Measurements from ENCODE around the gene CPA1.

Gene CPA1

DNA sequence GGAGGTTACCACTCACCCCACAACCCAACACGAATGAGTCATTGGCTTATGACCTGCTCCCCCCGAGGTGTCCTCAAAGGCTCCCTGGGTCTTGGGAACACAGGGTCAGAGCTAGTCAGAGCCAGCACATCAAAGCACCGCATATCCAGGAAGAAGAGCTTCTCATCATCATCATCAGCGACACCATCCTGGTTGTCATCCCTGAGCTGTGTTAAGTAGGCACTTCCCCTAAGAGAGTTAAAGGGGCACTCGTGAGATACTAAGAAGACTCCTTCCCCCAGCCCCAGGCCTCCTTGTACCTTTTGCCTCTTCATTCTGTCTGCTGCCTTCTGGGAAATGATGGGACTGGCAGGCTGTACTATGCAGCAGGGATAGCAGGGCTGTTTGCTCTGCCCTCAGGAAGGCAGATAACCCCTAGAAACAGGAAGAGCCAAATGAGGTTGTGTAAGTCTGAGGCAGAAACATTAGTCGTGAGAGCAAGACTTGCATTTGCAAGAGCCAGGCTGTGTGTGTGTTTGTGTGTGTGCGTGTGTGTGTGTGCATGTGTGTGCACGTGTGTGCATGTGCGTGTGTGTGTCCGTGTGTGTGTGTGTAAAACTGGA, 11.1 kb upstream of the CPA1 start:
- Histone ChIP-seq H3K4me1 (ENCODE audit: control insufficient read depth, insufficient read depth, low read length) (peaks cover 24% of the 10 kb centered on the region), H3K36me3 (ENCODE audit: control insufficient read depth in 2 of 2, insufficient read depth in 1 of 2, low read length in 2 of 2) (no peaks in the 10 kb centered on the region), H3K4me3 (ENCODE audit: low read depth, low read length) (no peak overlapping the region), H3K9me3 (ENCODE audit: control insufficient read depth, insufficient read depth, low read depth, low read length) (no peaks in the 10 kb centered on the region), H3K27ac (ENCODE audit: extremely low read depth, low read depth, low read length) (peak overlapping the region; percentile 17; the same call in 1 of the 2 replicates)
- CTCF ChIA-PET, result no interaction called here
- TF ChIP-seq KLF16 (tag by site-specific recombination; IDR thresholded peaks at IDR 0.05) (no peak), ZNF221 (tag by site-specific recombination; IDR thresholded peaks at IDR 0.05; ENCODE audit: borderline replicate concordance) (no peak), ZBTB17 (tag by site-specific recombination; IDR thresholded peaks at IDR 0.05) (peak; percentile 35; the same call in 1 of the 2 replicates), EGR2 (tag by site-specific recombination; IDR thresholded peaks at IDR 0.05; ENCODE audit: low read depth) (no peak), ZNF501 (tag by site-specific recombination; IDR thresholded peaks at IDR 0.05) (no peak), ZNF140 (tag by site-specific recombination; IDR thresholded peaks at IDR 0.05) (no peak), SETDB1 (IDR thresholded peaks at IDR 0.05; ENCODE audit: insufficient read length, low read length) (no peak), ZBTB48 (tag by site-specific recombination; IDR thresholded peaks at IDR 0.05) (peak; percentile 84), SP7 (tag by site-specific recombination; IDR thresholded peaks at IDR 0.05) (no peak), ZNF211 (tag by site-specific recombination; IDR thresholded peaks at IDR 0.05; ENCODE audit: low read depth) (no peak), ZNF426 (tag by site-specific recombination; IDR thresholded peaks at IDR 0.05) (no peak), ZNF707 (tag by site-specific recombination; IDR thresholded peaks at IDR 0.05) (no peak)
- TF ChIP-seq, protein P1, sequence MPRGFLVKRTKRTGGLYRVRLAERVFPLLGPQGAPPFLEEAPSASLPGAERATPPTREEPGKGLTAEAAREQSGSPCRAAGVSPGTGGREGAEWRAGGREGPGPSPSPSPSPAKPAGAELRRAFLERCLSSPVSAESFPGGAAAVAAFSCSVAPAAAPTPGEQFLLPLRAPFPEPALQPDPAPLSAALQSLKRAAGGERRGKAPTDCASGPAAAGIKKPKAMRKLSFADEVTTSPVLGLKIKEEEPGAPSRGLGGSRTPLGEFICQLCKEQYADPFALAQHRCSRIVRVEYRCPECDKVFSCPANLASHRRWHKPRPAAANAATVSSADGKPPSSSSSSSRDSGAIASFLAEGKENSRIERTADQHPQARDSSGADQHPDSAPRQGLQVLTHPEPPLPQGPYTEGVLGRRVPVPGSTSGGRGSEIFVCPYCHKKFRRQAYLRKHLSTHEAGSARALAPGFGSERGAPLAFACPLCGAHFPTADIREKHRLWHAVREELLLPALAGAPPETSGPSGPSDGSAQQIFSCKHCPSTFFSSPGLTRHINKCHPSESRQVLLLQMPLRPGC (tag by site-specific recombination; IDR thresholded peaks at IDR 0.05), result no peak
- TF ChIP-seq, protein P2, sequence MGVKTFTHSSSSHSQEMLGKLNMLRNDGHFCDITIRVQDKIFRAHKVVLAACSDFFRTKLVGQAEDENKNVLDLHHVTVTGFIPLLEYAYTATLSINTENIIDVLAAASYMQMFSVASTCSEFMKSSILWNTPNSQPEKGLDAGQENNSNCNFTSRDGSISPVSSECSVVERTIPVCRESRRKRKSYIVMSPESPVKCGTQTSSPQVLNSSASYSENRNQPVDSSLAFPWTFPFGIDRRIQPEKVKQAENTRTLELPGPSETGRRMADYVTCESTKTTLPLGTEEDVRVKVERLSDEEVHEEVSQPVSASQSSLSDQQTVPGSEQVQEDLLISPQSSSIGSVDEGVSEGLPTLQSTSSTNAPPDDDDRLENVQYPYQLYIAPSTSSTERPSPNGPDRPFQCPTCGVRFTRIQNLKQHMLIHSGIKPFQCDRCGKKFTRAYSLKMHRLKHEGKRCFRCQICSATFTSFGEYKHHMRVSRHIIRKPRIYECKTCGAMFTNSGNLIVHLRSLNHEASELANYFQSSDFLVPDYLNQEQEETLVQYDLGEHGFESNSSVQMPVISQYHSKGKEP (tag by site-specific recombination; IDR thresholded peaks at IDR 0.05), result no peak
- TF ChIP-seq, protein P3, sequence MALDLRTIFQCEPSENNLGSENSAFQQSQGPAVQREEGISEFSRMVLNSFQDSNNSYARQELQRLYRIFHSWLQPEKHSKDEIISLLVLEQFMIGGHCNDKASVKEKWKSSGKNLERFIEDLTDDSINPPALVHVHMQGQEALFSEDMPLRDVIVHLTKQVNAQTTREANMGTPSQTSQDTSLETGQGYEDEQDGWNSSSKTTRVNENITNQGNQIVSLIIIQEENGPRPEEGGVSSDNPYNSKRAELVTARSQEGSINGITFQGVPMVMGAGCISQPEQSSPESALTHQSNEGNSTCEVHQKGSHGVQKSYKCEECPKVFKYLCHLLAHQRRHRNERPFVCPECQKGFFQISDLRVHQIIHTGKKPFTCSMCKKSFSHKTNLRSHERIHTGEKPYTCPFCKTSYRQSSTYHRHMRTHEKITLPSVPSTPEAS (tag by site-specific recombination; IDR thresholded peaks at IDR 0.05), result peak; percentile 99
- TF ChIP-seq, protein P4, sequence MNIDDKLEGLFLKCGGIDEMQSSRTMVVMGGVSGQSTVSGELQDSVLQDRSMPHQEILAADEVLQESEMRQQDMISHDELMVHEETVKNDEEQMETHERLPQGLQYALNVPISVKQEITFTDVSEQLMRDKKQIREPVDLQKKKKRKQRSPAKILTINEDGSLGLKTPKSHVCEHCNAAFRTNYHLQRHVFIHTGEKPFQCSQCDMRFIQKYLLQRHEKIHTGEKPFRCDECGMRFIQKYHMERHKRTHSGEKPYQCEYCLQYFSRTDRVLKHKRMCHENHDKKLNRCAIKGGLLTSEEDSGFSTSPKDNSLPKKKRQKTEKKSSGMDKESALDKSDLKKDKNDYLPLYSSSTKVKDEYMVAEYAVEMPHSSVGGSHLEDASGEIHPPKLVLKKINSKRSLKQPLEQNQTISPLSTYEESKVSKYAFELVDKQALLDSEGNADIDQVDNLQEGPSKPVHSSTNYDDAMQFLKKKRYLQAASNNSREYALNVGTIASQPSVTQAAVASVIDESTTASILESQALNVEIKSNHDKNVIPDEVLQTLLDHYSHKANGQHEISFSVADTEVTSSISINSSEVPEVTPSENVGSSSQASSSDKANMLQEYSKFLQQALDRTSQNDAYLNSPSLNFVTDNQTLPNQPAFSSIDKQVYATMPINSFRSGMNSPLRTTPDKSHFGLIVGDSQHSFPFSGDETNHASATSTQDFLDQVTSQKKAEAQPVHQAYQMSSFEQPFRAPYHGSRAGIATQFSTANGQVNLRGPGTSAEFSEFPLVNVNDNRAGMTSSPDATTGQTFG (tag by site-specific recombination; IDR thresholded peaks at IDR 0.05; ENCODE audit: borderline replicate concordance), result no peak
- POLR2A ChIA-PET, result no interaction called here

DNA sequence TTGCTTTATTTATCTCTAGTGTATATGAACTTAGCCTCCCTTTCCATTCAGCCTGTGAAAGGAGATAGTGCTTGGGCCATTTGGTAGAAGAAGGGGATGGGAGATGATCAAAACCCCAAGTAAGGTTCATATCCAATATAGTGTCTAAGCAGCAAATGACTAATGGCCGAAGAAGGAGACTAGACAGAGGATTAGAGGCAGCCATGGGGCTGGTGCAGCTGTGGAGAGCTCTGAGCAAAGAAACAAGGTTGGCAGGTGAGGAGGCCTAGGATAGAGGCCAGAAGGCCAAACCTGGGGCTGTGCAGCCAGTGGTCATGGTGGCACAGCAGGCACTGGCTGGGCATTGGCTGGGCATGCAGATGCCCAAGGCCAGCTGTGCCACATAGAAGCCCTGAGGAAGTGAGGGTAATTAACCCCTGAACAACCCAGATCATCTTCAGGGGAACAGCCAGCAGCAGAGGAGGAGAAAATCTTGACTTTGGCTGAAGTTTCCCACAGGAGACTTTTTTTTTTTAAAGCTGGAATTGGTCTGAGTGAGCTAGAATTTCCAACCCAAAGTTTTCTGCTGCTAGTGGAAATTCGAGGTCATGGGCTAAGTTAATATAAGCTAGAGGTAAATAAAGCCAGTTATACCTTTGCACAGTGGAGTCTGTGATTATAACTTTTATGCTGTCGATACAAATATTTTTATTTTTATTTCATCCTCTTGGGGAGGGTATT, 10.3 kb upstream of the CPA1 start:
- peaks cover 19% of the 10 kb centered on the region for H3K4me1 ChIP-seq (ENCODE audit: control insufficient read depth, insufficient read depth, low read length)
- CTCF ChIA-PET, result no interaction called here
- TF ChIP-seq ZNF791 (tag by site-specific recombination; IDR thresholded peaks at IDR 0.05) (no peak), ZNF169 (tag by site-specific recombination; IDR thresholded peaks at IDR 0.05) (no peak), ZNF37A (tag by site-specific recombination; IDR thresholded peaks at IDR 0.05) (no peak), GFI1B (tag by site-specific recombination; IDR thresholded peaks at IDR 0.05) (no peak), MZF1 (tag by site-specific recombination; IDR thresholded peaks at IDR 0.05; ENCODE audit: borderline replicate concordance) (no peak), ZNF404 (tag by site-specific recombination; IDR thresholded peaks at IDR 0.05) (no peak), ZFP37 (tag by site-specific recombination; IDR thresholded peaks at IDR 0.05) (no peak), ZBTB21 (tag by site-specific recombination; IDR thresholded peaks at IDR 0.05) (no peak), ZNF292 (tag by site-specific recombination; IDR thresholded peaks at IDR 0.05; ENCODE audit: borderline replicate concordance, low read depth) (no peak)
- TF ChIP-seq, protein P5, sequence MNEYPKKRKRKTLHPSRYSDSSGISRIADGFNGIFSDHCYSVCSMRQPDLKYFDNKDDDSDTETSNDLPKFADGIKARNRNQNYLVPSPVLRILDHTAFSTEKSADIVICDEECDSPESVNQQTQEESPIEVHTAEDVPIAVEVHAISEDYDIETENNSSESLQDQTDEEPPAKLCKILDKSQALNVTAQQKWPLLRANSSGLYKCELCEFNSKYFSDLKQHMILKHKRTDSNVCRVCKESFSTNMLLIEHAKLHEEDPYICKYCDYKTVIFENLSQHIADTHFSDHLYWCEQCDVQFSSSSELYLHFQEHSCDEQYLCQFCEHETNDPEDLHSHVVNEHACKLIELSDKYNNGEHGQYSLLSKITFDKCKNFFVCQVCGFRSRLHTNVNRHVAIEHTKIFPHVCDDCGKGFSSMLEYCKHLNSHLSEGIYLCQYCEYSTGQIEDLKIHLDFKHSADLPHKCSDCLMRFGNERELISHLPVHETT (tag by site-specific recombination; IDR thresholded peaks at IDR 0.05), result no peak
- no peaks in the 10 kb centered on the region for H3K9me3 ChIP-seq (ENCODE audit: control insufficient read depth, insufficient read depth, low read depth, low read length)
- H3K36me3 ChIP-seq (ENCODE audit: control insufficient read depth in 2 of 2, insufficient read depth in 1 of 2, low read length in 2 of 2), result no peaks in the 10 kb centered on the region
- H3K4me3 ChIP-seq (ENCODE audit: low read depth, low read length), result no peak overlapping the region
- peak overlapping the region; percentile 17; the same call in 1 of the 2 replicates for H3K27ac ChIP-seq (ENCODE audit: extremely low read depth, low read depth, low read length)
- POLR2A ChIA-PET, result no interaction called here

Measured in HEK293 (cell line).